C4-2B (cell line): Measurements from ENCODE around the gene PKDCC.

Experiments used
- CTCF ChIP-seq: fragments of 450-650 bp; conservative IDR thresholded peaks from 2 replicates; pipeline ENCODE4 v1.5.1; 2017; ENCODE audit warnings: mild to moderate bottlenecking
- ZFX ChIP-seq: fragments of 450-650 bp; IDR thresholded peaks from 2 replicates; pipeline ENCODE4 v1.6.1; 2017

GRCh38 chr2:42099438-42100173 is 51.8 kb downstream of the PKDCC start:
- no peak for TF ChIP-seq CTCF
- no peak for TF ChIP-seq ZFX
